Smooth muscle cell (in vitro differentiated cells): ENCODE measurements around the gene BCL11A. TPM values are rescaled to one million over a fixed set of nuclear protein-coding genes. Genes with fewer than 3 reads are reported as not detected.

ENCODE experiments used
- DNase-seq: peaks from one replicate; lab custom pipeline; 2025; ENCODE audit not compliant: unreplicated experiment; lab: John Stamatoyannopoulos, UW
- H2AFZ ChIP-seq: fragments of 200-600 bp; sonication (generic); 2 replicates; pipeline ENCODE4 v1.6.0; 2016; ENCODE audit warnings: antibody characterized with exemption, low read depth, mild to moderate bottlenecking
- H3F3A ChIP-seq: fragments of 200-600 bp; sonication (generic); 2 replicates; pipeline ENCODE4 v1.6.0; 2017; ENCODE audit warnings: antibody characterized with exemption, low read depth
- H3K27ac ChIP-seq: fragments of 200-600 bp; sonication (generic); 2 replicates; pipeline ENCODE4 v1.5.1; 2016; ENCODE audit warnings: low read depth, mild to moderate bottlenecking
- H3K27me3 ChIP-seq: fragments of 200-600 bp; sonication (generic); 2 replicates; pipeline ENCODE4 v1.6.1; 2016; ENCODE audit warnings: low read depth, mild to moderate bottlenecking
- H3K36me3 ChIP-seq: fragments of 200-600 bp; sonication (generic); 2 replicates; pipeline ENCODE4 v1.5.1; 2016; ENCODE audit warnings: low read depth
- H3K4me1 ChIP-seq: fragments of 200-600 bp; sonication (generic); 2 replicates; pipeline ENCODE4 v1.5.1; 2016; ENCODE audit warnings: low read depth
- H3K4me2 ChIP-seq: fragments of 200-600 bp; sonication (generic); 2 replicates; pipeline ENCODE4 v1.6.0; 2016; ENCODE audit warnings: mild to moderate bottlenecking
- H3K4me3 ChIP-seq: fragments of 200-600 bp; sonication (generic); 2 replicates; pipeline ENCODE4 v1.5.1; 2016; ENCODE audit warnings: mild to moderate bottlenecking
- H3K79me2 ChIP-seq: fragments of 200-600 bp; sonication (generic); 2 replicates; pipeline ENCODE4 v1.6.0; 2016; ENCODE audit warnings: low read depth, mild to moderate bottlenecking
- H3K9ac ChIP-seq: fragments of 200-600 bp; sonication (generic); 2 replicates; pipeline ENCODE4 v1.6.0; 2016; ENCODE audit warnings: low read depth
- H3K9me3 ChIP-seq: fragments of 200-600 bp; sonication (generic); replicated peaks from 2 replicates; pipeline ENCODE4 v1.5.1; 2016; ENCODE audit warnings: low read depth
- H4K20me1 ChIP-seq: fragments of 200-600 bp; sonication (generic); 2 replicates; pipeline ENCODE4 v1.6.0; 2016; ENCODE audit warnings: low read depth
- CTCF ChIP-seq: fragments of 200-600 bp; sonication (generic); IDR thresholded peaks from 2 replicates; pipeline ENCODE4 v1.5.1; 2017; ENCODE audit warnings: borderline replicate concordance, mild to moderate bottlenecking, antibody characterized with exemption; ENCODE audit not compliant: insufficient read depth, poor library complexity, severe bottlenecking
- WGBS: methylation state at CpG from one replicate; pipeline ENCODE4 v1.1.7; 2016; ENCODE audit warnings: low lambda C conversion rate; 5-methylcytosine and 5-hydroxymethylcytosine counted together
- polyA plus RNA-seq: library from polyadenylated mRNA; unstranded; fragments of >200 nt; fragmentation: Nextera tagmentation; extraction: Ambion mirVana; gene quantifications from 2 replicates; pipeline ENCODE4 v1.2.1, GENCODE V29; 2016
- total RNA-seq: library from RNA; depleted of rRNA; stranded (reverse); fragments of >200 nt; gene quantifications from 2 replicates; pipeline ENCODE4 v1.2.3, GENCODE V29; 2014

BCL11A gene
- total and polyA plus RNA-seq, 2 experiments from 2014 or later: 15.8 to 20.0 TPM

DNA sequence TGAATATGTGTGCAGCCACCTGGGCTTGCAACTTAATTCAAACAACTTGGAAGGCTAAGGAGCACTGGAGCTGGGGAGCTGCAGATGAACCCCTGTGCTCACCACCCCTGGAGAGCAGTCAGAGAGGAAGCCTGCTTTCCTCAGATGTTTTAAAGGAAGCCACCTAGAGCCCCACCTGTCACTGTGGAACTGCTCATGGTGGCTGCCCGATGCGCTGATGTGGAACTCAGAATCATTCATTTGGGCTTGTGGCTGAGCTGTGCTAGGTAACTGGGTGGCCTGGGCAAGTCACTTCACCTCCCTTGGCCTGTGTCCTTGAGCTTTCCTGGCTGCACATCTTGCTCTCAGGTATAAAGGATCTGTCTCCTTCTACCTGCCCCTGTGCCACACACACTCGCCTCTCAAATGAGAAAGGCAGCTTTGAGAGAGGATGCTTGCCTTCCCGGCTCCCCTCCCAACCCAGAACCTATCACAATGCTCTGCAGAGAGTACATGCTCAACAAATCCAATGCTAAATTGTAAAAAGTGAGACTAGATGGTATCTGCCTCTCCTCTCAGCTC is 41.3 kb downstream of the BCL11A start:
- H3K4me2 ChIP-seq: no peak overlapping the region
- TF ChIP-seq CTCF: no peak
- WGBS: 96% methylated on average over 4 of the region's 4 CpGs
- H3K9ac ChIP-seq: no peak overlapping the region
- H3K79me2 ChIP-seq: peaks cover 82% of the 10 kb centered on the region
- peaks cover 15% of the 10 kb centered on the region for H3K4me1 ChIP-seq
- H3K27me3 ChIP-seq: no peaks in the 10 kb centered on the region
- H2AFZ ChIP-seq: no peak overlapping the region
- H3K9me3 ChIP-seq: no peaks in the 10 kb centered on the region
- no peak overlapping the region for H3K4me3 ChIP-seq
- peaks cover 9% of the 10 kb centered on the region for H3F3A ChIP-seq
- peak overlapping the region; percentile 33 for H3K27ac ChIP-seq
- DNase-seq: no peak
- no peaks in the 10 kb centered on the region for H3K36me3 ChIP-seq
- peaks cover 59% of the 10 kb centered on the region for H4K20me1 ChIP-seq

- peaks cover 69% of the 10 kb centered on the region for H4K20me1 ChIP-seq
- H3K4me1 ChIP-seq: peaks cover 10% of the 10 kb centered on the region
- no peak overlapping the region for H3K4me2 ChIP-seq
- H3K9me3 ChIP-seq: no peaks in the 10 kb centered on the region
- peaks cover 94% of the 10 kb centered on the region for H3K79me2 ChIP-seq
- no peak overlapping the region for H3K9ac ChIP-seq
- no peak for TF ChIP-seq CTCF
- H3K27me3 ChIP-seq: no peaks in the 10 kb centered on the region
- no peak for DNase-seq
- no peaks in the 10 kb centered on the region for H3F3A ChIP-seq
- no peak overlapping the region for H2AFZ ChIP-seq
- no peak overlapping the region for H3K27ac ChIP-seq
- 81% methylated on average over 2 of the region's 2 CpGs for WGBS
- no peak overlapping the region for H3K4me3 ChIP-seq
- H3K36me3 ChIP-seq: no peaks in the 10 kb centered on the region
Measured at GRCh38 chr2:60510713-60511112, 42.7 kb downstream of the BCL11A start.

GRCh38 chr2:60509066-60509465 is 44.4 kb downstream of the BCL11A start:
- WGBS: 76% methylated on average over 8 of the region's 8 CpGs

More at GRCh38 chr2:60509066-60509465, 44.4 kb downstream of the BCL11A start:
- TF ChIP-seq CTCF: no peak
- no peak overlapping the region for H3K4me2 ChIP-seq
- H3F3A ChIP-seq: no peaks in the 10 kb centered on the region
- DNase-seq: no peak
- no peak overlapping the region for H3K4me3 ChIP-seq
- no peaks in the 10 kb centered on the region for H3K27me3 ChIP-seq
- peaks cover 96% of the 10 kb centered on the region for H3K79me2 ChIP-seq
- peaks cover 3% of the 10 kb centered on the region for H3K4me1 ChIP-seq
- no peaks in the 10 kb centered on the region for H3K9me3 ChIP-seq
- peaks cover 86% of the 10 kb centered on the region for H4K20me1 ChIP-seq
- H3K27ac ChIP-seq: no peak overlapping the region
- no peaks in the 10 kb centered on the region for H3K36me3 ChIP-seq
- no peak overlapping the region for H2AFZ ChIP-seq
- H3K9ac ChIP-seq: no peak overlapping the region
